Mesenteric fat pad (tissue), 1 donor: Measurements from ENCODE around the gene FUT4. TPM values are rescaled to one million over a fixed set of nuclear protein-coding genes. Genes with fewer than 3 reads are reported as not detected.
A peak's percentile ranks its signal among the peaks of the same experiment; 100 is the strongest.
"Not testable (repeated sequence)": the region's sequence is repeated elsewhere in the genome, so short reads cannot be mapped to it uniquely, and the experiment has no call there.

Experiments used
- DNase-seq: peaks from one replicate; pipeline ENCODE4 v3.0.0-alpha.2; 2020; ENCODE audit warnings: low spot score
- long read RNA-seq: library from polyadenylated mRNA; unstranded; transcript quantifications from one replicate; pipeline ENCODE4 v2.0.0, GENCODE V29; 2020
- total RNA-seq: library from RNA; stranded (reverse); fragmentation: NEBNext Ultra II Directional; extraction: Animal tissue kit (Norgen Biotek cat#: 25700); gene quantifications from one replicate; pipeline ENCODE4 v1.2.1, GENCODE V29; 2021
- donor health status: DM: yes; HTN: yes; CAD: no.

FUT4 gene, protein sequence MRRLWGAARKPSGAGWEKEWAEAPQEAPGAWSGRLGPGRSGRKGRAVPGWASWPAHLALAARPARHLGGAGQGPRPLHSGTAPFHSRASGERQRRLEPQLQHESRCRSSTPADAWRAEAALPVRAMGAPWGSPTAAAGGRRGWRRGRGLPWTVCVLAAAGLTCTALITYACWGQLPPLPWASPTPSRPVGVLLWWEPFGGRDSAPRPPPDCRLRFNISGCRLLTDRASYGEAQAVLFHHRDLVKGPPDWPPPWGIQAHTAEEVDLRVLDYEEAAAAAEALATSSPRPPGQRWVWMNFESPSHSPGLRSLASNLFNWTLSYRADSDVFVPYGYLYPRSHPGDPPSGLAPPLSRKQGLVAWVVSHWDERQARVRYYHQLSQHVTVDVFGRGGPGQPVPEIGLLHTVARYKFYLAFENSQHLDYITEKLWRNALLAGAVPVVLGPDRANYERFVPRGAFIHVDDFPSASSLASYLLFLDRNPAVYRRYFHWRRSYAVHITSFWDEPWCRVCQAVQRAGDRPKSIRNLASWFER
- 5.5 TPM for total RNA-seq
- long read RNA-seq, full-length matches to known transcripts: 2 of 2 reads
- long read RNA-seq, partial matches to known transcripts: 0 of 2 reads
- long read RNA-seq, other reads (novel, unspliced or antisense): 0 of 2 reads

DNA sequence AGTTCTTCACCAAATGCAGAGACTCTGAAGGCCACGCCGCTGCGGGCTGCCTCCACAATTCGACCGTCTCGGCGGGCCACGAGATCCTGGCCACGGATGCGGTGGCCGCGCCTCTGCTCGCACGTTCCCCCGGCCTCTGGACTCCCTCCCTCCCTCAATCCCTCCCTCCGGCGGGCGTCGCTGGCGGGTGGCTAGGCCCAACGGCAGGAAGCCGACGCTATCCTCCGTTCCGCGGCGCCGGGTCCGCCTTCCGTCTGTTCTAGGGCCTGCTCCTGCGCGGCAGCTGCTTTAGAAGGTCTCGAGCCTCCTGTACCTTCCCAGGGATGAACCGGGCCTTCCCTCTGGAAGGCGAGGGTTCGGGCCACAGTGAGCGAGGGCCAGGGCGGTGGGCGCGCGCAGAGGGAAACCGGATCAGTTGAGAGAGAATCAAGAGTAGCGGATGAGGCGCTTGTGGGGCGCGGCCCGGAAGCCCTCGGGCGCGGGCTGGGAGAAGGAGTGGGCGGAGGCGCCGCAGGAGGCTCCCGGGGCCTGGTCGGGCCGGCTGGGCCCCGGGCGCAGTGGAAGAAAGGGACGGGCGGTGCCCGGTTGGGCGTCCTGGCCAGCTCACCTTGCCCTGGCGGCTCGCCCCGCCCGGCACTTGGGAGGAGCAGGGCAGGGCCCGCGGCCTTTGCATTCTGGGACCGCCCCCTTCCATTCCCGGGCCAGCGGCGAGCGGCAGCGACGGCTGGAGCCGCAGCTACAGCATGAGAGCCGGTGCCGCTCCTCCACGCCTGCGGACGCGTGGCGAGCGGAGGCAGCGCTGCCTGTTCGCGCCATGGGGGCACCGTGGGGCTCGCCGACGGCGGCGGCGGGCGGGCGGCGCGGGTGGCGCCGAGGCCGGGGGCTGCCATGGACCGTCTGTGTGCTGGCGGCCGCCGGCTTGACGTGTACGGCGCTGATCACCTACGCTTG lies at the start of gene FUT4:
TSS of gene FUT4 (plus strand) at position 227 of the 951 bp plus-strand sequence. CDS start at position 440, 213 bp downstream.
- DNase-seq: peak; percentile 95

DNA sequence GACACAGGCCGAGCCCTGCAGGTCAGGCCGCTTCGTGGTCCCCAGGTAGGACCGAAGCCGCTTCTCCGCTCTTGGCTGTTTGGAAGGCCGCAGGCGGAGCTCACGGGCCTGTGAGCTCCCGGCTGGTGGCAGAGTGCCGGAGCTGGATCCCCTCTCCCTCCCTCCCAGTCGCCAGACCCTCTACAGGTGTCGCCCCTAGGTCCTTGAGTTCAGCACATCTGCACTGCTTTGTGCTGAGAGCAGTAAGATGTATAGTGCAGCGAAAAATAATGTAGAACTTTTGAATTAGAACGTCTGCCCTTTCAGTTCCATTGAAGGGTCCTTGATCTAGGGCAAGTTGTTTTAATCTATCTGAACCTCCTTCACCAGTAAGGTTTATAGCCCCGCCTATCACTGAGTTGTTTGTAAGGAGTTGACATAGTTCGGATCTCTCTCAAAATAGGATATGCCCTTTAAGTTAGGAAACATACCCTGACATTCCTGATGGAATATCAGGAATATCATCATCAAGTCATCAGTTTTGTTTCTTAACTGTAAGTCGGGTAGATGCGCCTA lies 49.5 kb upstream of the FUT4 start:
- DNase-seq: no peak

DNA sequence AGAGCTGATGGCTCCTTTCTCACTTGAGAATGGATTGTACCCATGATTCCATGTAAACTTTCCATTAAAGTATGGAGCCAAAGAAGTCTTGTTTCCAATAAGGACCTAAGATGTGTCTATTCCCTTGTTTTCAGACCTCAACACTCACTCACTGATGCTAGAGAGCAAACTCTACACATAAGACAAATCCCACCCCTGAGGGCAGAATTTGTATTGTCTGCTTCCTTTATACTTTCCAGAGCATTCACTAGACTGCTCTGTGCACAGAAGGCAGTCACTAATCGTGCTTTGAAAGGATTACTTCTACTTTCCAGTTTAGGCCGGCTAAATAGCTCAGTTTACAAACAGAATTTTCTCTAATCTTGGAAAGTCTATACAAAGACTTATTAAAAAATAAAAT lies 43.5 kb upstream of the FUT4 start:
- no peak for DNase-seq

DNA sequence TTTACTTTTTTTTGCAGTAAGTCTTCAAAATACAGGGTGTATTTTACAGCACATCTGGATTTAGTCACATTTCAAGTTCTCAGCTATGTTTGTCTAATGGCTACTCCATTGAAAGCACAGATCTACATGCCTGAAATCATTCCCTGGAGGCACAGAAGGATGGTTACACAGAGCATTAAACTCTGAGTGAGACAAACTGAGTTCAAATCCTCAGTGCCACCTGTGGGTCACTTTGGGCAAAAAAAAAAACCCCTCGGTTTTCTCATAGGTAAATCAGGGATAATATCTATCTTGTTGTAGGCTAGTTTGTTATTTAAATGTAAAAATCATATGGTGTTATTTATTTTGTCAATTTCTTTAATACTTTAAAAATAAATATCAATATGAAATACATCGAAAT lies 42.2 kb upstream of the FUT4 start:
- no peak for DNase-seq

DNA sequence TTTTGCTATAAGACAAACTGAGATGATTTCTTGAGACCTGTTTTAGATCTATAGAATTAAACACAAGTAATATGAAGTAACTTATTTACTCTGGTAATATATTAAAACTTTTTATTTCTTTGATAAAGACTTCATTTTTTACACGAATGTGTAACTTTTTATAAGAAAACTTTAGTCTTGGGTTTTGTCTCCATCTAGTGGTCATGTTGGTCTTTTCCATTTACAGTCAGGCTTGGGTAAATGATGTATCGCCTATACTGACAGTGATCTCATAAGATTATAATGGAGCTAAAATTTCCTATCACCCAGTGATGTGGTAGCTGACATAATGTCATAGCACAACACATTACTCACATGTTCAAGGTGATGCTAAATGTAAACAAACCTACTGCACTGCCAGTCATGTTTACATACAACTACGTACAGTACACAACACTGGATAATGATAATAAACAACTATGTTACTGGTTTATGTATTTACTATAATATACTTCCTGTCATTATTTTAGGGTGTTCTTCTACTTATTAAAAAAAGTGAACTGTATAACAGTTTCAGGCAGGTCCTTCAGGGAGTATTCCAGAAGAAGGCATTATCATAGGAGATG lies 38.9 kb upstream of the FUT4 start:
- DNase-seq: no peak

DNA sequence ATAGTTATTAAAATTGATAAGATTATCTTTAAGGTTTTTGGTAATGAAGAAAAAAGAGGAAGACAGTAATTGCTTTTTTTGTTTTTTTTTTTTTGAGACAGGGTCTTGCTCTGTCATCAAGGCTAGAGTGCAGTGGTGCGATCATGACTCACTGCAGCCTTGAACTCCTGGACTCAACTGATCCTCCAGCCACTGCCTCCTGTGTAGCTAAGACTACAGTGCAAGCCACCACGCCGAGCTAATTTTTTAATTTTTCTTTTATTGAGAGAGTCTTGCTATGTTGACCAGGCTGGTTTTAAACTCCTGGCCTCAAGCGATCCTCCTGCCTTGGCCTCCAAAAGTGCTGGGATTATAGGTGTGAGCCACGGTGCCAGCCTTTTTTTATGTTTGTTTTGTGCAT lies 37.2 kb upstream of the FUT4 start:
- DNase-seq: not testable (repeated sequence)

DNA sequence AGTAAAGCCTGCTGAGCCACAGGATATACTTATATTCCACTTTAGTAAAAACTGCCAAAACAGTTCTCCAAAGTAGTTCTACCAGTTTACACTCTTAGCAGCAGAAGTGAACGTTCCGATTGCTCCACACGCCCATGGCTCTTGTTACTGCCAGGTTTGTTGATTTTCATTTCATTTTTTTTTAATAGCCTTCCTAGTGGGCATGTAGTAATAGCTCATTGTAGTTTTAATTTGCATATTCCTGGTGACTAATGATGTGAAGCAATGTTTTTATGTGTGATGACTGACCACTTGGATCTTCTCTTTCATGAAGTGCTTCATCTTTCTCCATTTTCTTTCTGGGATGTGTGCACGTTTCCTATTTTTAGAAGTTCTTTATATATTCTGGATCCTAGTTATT lies 36.2 kb upstream of the FUT4 start:
- no peak for DNase-seq

DNA sequence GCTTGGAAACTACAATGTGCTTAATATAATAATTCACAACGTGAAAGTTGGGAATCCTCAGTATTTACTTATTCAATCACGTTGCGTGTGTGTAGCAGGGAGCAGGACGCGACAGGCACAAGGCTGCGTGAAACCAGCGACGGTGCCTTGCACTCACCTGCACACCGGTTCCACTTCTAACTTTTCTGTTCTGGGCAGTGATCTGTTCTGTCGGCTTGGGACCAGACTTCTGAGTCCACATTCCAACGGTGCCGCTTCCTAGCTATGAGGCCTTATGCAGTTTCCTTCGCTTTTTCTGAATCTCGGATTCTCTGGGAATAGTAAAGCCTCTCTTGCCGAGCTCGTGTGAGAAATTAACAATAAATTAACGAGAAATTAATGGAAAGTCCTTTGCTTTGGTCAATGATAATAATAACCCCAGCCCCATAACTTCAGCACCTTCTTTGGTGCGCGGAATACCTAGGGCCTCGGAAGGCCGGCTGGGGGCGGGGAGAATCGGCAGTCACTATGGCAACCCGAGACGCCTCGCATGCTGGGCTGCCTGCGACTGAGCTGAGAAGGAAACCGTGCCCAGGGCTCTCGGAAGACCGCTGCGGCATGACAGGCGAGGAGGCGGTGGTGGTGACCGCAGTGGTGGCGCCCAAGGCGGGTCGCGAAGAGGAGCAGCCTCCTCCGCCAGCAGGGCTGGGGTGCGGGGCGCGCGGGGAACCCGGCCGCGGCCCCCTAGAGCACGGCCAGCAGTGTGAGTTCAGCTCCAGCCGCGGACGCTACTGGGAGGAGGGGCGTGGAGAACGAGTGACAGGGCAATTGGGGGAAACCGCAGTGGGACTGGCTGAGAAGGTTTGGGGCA lies 31.6 kb upstream of the FUT4 start, which contains the start of gene C11orf97:
TSS of gene C11orf97 (plus strand) at position 530 of the 850 bp plus-strand sequence. CDS start at position 598, 68 bp downstream.
- peak; percentile 89 for DNase-seq

DNA sequence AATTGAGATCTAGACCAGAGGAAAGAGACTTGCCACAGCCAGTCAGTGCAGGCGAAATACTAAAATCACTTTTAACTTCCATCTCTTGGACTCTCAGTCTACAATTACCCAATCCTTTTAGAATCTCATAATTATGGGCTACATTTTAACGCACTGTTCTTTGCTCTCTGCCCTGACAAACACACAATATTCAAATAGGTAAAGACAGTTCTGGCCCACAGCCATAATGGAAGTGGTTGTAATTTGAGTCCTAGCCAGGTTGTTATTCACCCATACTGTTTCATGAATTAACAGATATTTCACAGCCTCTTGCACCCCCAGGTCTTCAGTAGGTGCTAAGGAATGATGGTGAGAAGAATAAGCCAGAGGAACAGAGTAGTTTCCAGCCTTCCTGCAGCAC lies 30.6 kb upstream of the FUT4 start:
- DNase-seq: no peak

DNA sequence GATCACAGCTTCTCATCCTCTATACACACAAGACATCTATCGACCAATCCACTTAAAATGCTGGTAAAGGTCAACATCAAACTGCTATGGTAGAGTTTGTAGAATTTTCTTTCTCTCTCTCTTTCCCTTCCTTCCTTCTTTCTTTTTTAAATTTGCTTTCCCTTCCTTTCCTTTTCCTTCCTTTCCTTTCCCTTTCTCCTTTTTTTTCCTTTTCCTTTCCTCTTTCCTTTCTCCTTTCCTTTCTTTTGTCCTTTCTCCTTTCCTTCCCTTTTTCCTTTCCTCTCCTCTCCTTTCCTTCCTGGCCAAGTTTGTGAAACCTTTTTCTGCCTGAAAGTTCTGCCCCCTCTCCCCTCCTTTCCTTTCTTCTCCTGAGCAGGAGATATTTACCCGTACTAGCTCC lies 28.3 kb upstream of the FUT4 start:
- no peak for DNase-seq

DNA sequence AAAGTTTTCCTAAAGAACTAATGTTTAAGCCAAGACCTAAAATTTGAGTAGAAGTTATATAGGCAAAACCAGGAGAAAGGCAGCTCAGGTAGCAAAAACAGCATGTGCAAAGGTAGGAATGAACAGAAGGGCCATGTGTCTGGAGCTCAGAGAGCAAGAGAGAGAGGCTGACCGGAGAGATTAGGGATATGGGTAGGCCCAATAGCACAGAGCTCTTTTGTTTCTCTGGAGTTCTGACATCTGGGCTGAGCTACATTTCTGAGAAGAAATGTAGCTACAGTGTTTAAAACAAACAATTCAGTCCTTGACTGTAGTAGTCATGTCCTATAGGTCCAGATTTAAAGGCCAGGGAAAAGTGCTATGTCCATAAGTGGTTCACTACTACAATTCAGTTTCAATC lies 27.0 kb upstream of the FUT4 start:
- no peak for DNase-seq

DNA sequence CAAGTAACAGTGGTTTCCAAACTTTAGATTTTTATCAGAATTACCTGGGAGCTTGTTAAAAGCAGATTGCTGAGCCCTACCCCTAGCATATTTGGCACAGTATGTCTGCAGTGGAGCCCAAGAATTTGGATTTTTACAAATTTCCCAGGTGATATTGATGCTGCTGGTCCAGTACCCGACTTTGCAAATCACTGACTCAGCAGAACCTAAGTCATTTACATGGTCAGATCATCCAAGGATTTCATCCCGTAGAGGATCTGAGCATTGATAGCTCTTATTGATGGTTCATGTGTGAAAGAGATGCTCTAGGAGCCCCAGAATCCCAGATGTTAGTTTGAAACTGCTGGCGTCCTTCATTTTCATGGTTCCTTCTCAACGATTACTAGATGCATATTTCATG lies 25.4 kb upstream of the FUT4 start:
- no peak for DNase-seq

DNA sequence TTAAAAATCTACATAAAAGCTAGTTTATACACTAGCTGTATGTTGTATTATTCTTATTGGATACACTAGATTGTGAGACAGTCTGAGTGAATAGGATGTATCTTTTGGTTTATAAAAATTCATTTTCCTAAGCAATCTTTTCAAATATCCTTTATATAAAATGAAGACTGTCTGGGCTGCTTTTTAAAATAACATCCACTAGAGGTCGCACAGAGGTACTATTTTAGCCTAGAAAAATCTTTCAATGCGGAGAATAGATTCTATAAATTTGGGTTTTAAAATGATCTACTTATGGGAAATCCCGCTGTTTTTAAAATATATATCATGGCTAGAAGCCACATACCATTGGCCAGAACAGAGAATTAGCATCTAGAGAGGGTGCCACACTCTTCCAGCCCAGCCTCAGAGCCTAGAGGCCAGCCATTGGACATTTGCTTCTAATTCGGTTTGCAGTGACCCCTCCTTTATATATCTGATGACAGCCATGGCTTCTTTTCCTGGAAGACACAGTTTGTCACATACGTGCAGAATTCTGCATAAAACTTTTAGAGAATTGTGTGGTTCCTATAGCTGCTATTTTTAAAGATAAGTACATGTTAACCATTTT lies 24.1 kb upstream of the FUT4 start:
- no peak for DNase-seq

DNA sequence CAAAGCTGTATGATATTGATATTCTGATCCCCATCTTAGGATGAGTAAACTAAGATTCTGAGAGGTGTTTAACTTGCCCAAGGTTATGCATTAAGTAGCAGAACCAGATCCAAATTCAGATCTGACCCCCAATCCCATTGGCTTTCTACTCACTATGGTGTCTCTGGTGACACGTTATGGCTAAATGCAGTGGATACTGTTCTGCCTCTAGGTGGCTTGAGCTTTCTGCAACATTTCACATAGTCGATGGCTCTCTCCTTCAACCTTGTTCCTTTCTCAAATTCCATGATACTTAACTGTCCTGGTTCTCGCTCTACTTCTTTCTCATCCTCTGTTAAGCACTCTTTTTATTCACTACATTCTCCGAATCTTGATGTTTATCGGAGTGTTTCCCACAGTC lies 22.0 kb upstream of the FUT4 start:
- no peak for DNase-seq

DNA sequence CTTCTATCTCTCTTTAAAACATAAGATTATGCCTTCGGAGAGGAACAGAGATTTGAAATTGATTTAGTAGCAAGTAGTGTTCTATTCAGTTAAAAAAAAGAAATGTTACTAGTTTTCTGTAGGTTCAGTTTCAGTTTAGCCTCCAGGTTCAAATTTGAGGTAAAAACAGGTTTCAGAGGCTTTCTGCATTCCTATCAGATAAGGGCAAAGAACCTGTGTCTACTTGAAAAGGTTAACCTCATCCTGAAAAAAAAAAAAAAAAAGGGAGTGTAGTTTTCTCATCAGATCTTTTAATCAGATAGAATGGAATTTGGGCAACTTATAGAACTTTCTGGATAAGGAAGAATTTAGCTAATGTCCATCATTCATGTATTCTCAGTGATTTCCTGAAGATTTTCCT lies 19.4 kb upstream of the FUT4 start:
- no peak for DNase-seq

DNA sequence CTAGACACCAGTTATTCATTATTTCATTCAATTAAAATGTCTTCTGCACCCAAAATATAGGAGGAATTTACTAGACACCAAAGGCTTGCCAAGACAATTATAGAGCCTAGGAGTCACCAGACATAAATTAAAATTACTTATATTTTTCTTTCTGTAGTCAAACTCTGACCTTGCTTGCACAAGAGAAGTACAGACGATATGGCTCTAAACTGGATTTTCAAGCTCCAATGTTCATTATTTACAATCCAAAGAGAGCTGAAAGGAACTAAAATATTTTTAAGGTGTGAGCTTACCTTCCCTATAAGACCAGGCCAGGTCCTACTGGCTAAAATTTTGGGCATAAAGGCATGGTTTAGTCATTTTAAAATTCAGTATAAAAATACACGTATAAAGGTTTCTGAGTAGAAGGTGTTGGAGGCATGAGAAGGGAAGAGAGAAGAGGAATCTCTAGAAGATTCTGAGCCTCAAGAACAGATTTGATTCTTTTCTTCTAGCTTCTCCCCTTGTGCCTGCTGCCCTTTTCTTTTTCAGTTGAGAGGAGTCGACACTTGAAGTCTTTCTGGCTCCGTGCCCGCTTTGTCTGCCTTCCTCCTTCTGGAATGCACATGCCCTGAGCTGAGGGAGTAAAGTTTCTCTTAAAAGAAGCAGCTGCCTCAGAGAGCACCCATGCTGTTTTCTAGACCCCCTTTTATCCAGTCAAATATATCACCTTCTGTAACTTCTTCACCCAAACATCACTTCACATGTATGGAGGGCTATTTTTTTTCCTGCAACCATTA lies 18.0 kb upstream of the FUT4 start:
- DNase-seq: no peak

DNA sequence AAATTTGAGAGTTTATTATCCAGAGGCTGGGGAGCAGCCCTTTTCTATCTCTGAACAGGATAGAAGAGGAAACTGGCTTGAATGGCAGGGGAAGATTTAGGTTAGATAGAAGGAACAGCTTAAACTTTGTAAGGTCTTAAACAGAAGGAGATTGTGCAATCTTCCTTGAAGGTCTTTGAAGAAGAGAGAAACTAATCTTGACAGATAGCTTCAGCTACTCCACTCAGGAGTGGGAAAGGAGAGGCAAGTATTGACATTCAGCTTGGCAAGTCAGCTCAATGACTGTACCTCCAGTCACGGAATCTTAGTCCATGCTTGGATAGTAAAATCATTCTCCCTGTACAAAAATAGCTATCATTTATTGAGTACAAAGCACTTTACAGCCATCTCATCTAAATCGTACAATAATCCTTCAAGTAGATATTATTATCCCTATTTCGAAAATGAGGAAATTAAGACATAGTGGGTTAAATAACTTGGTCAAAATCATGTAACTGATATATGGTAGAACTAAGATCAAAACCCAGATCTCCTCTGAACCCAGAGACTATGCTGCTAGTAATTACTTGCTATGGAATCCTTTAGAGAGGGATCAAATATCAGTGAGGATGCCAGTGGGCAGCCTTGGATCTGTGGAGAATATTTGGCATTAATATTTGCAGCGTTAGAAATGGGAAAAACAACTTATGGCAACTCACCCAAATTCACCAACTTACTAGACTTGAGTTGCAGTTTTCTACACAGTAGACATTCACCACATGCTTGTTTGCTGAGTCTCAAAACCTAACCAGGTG lies 16.9 kb upstream of the FUT4 start:
- no peak for DNase-seq

DNA sequence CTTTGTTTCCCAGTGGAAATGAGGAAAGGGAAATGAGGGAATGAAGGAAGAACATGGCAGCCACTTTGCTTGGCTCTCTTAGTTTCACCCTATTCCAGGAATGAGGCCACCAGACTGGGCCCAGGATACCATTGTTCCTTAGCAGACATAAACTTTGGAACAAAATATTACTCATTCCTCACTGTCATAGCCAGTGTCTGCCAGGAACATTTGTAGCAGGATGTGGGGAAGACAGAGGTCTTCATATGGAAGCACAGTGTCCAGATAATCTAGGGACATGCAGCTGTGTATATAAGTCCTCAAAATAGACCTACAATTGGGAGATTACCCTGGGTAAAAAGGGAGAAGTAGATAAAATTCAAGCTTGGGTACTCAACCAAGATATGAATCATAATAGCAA lies 15.2 kb upstream of the FUT4 start:
- DNase-seq: no peak
